Activated B cell treated with CpG ODN at 0.5 μM for 24 hours (primary cell): ENCODE results near the gene TNRC6B. TPM values are rescaled to one million over a fixed set of nuclear protein-coding genes. Genes with fewer than 3 reads are reported as not detected.
"Not testable (repeated sequence)": the region's sequence is repeated elsewhere in the genome, so short reads cannot be mapped to it uniquely, and the experiment has no call there.

Source experiments
- ATAC-seq: fragments of 200-7000 bp; cut with Tn5 transposase; one replicate; pipeline ENCODE4 v1.10.0; 2021; ENCODE audit warnings: low read depth, mild to moderate bottlenecking, moderate library complexity
- CTCF ChIA-PET: fragments of 350-600 bp; sonication (Branson Sonifier 250); formaldehyde crosslinking; loops from one replicate; lab custom pipeline; 2021; ENCODE audit warnings: antibody characterized with exemption; lab: Charles Lee
- POLR2A ChIA-PET: fragments of 350-600 bp; sonication (Branson Sonifier 250); formaldehyde crosslinking; loops from one replicate; lab custom pipeline; 2021; ENCODE audit warnings: antibody characterized with exemption; lab: Charles Lee
- DNase-seq: peaks from one replicate; pipeline ENCODE4 v3.0.0; 2022
- H3K27ac Mint-ChIP-seq: one replicate; pipeline ENCODE4 v1.8.0; 2020; ENCODE audit warnings: mixed read lengths
- H3K27me3 Mint-ChIP-seq: one replicate; pipeline ENCODE4 v1.8.0; 2021; ENCODE audit warnings: mixed read lengths
- H3K36me3 Mint-ChIP-seq: one replicate; pipeline ENCODE4 v1.8.0; 2021; ENCODE audit warnings: low read depth, mixed read lengths
- H3K4me1 Mint-ChIP-seq: one replicate; pipeline ENCODE4 v1.8.0; 2021; ENCODE audit warnings: mixed read lengths
- H3K4me3 Mint-ChIP-seq: one replicate; pipeline ENCODE4 v1.8.0; 2020; ENCODE audit warnings: mild to moderate bottlenecking, mixed read lengths
- H3K9me3 Mint-ChIP-seq: one replicate; pipeline ENCODE4 v1.8.0; 2020; ENCODE audit warnings: mixed read lengths
- intact Hi-C: fragments of 100-400 bp; cut with micrococcal nuclease; formaldehyde crosslinking; loops from one replicate; pipeline ENCODE4 v1.15.1; 2024
- total RNA-seq: library from RNA; stranded (reverse); gene quantifications from 2 replicates; pipeline ENCODE4 v1.2.3, GENCODE V29; 2022
- TF ChIP-seq, protein P1 (sequence below): fragments of 200-600 bp; IDR thresholded peaks from one replicate; pipeline ENCODE4 v1.8.0; 2022; ENCODE audit warnings: antibody characterized with exemption, mild to moderate bottlenecking

The TNRC6B gene
- total RNA-seq, 1 donor from 2014 or later: 95.2 TPM

DNA sequence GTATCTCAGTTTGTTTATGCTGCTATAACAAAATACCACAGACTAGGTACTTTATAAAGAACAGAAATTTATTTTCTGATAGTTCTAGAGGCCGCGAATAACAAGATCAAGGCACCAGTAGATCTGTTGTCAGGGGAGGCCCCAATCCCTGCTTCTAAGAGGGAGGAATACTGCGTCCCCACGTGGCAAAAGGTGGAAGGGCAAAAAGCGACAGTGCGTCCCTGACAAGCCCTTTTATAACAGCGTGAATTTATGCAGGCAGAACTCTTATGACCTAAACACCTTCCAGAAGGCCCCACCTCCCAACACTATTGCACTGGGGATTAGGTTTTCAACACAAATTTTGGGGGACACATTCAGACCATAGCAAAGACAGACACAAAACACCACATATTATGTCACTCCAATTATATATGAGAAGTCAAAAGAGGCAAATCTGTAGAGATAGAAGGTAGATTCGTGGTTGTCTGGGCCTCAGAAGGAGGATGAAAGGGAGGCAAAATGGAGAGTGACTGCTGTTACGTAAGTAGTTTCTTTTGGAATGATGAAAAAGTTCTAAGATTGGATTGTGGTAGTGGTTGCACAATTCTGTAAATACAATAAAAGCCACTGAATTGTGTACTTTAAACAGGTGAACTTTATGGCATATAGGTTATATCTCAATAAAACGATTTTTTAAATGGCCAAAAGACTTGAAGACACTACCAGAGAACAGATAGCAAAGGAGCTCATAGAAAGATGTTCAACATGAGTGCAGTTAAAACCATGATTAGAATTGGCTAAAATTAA, 30.1 kb upstream of the TNRC6B start:
- POLR2A ChIA-PET: interaction anchor here (0.7 kb wide), 1 partner anchor 16 kb away, joined by 3 read pairs; no protein-coding TSS in a partner anchor
- intact Hi-C loops: no loop called here
- peak overlapping the region; percentile 10 for H3K27ac Mint-ChIP-seq
- H3K27me3 Mint-ChIP-seq: no peaks in the 10 kb centered on the region
- TF ChIP-seq, protein P1, sequence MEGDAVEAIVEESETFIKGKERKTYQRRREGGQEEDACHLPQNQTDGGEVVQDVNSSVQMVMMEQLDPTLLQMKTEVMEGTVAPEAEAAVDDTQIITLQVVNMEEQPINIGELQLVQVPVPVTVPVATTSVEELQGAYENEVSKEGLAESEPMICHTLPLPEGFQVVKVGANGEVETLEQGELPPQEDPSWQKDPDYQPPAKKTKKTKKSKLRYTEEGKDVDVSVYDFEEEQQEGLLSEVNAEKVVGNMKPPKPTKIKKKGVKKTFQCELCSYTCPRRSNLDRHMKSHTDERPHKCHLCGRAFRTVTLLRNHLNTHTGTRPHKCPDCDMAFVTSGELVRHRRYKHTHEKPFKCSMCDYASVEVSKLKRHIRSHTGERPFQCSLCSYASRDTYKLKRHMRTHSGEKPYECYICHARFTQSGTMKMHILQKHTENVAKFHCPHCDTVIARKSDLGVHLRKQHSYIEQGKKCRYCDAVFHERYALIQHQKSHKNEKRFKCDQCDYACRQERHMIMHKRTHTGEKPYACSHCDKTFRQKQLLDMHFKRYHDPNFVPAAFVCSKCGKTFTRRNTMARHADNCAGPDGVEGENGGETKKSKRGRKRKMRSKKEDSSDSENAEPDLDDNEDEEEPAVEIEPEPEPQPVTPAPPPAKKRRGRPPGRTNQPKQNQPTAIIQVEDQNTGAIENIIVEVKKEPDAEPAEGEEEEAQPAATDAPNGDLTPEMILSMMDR: no peak
- H3K9me3 Mint-ChIP-seq: no peaks in the 10 kb centered on the region
- DNase-seq: no peak
- peaks cover 39% of the 10 kb centered on the region for H3K36me3 Mint-ChIP-seq
- CTCF ChIA-PET: no interaction called here
- H3K4me3 Mint-ChIP-seq: no peak overlapping the region
- H3K4me1 Mint-ChIP-seq: peaks cover 2% of the 10 kb centered on the region
- ATAC-seq: no peak

DNA sequence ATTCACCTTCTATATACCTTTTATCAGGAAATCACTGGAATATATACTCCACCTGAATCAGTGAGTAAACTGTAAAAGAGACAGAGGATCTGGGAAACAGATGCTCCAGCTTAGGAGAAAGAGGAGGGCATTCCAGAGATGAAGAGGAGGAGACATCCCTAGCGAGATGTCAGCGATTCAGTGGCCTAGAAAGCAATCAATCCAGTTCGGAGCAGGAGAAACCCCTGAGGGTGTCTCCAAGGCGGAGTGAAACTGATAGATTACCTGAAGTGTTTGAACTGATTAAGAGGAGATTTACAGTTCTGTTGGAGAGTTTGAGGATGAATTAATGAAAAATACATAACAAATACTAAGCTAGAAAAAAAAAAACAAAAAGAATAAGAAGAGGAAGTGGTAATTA, 24.5 kb upstream of the TNRC6B start:
- TF ChIP-seq, protein P1: no peak
- H3K27ac Mint-ChIP-seq: peak overlapping the region; percentile 37
- intact Hi-C loops: no loop called here
- ATAC-seq: no peak
- H3K4me3 Mint-ChIP-seq: no peak overlapping the region
- POLR2A ChIA-PET: no interaction called here
- no peak for DNase-seq
- H3K27me3 Mint-ChIP-seq: no peaks in the 10 kb centered on the region
- peaks cover 47% of the 10 kb centered on the region for H3K36me3 Mint-ChIP-seq
- peaks cover 5% of the 10 kb centered on the region for H3K4me1 Mint-ChIP-seq
- no peaks in the 10 kb centered on the region for H3K9me3 Mint-ChIP-seq
- CTCF ChIA-PET: no interaction called here

DNA sequence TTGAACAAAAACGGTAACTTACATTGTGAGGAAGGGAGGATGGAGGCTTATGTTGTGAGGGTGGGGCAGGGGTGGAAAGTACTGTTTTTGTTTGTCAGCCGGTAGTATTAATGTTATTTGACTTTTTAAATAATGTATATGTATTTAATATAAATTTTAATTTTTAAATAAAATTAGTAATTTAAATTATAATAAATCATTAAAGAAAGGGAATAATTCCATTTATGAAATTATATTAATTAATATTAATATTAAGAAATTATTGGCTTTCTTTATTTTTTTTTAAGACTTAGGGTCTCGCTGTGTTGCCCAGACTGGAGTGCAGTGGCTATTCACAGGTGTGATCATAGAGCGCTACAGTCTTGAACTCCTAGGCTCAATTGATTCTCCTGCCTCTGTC, 24.0 kb upstream of the TNRC6B start:
- H3K36me3 Mint-ChIP-seq: peaks cover 47% of the 10 kb centered on the region
- DNase-seq: no peak

DNA sequence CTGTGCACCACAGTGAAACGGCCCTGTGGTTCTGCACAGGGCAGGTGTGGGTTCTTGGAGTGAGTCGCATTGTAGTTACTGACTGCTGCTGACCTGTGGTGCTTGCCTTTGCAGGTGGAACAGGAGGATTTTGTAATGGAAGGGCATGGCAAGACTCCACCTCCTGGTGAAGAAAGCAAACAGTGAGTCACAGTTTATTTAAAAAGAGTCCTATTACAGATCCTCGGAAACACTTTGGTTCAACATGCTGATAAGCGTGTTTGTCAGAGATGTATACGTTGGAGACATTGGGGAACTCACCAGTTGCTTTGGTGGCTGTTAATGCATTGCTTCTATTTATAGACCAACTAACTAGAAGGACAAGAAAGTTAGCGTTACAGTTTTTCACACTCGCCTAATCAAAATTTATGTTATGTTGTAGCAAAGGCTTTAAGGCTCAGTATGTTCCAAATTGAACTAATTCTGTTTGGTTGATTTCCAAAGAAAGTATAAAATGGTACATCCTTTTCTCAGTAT, 21.7 kb upstream of the TNRC6B start:
- POLR2A ChIA-PET: no interaction called here
- CTCF ChIA-PET: no interaction called here
- TF ChIP-seq, protein P1: no peak
- Mint-ChIP-seq H3K4me1 (peaks cover 5% of the 10 kb centered on the region), H3K4me3 (no peak overlapping the region), H3K9me3 (no peaks in the 10 kb centered on the region), H3K27ac (no peak overlapping the region), H3K27me3 (no peaks in the 10 kb centered on the region), H3K36me3 (peaks cover 39% of the 10 kb centered on the region)
- intact Hi-C loops: no loop called here
- DNase-seq (no peak), ATAC-seq (no peak)

More for the DNA sequence above, 24.0 kb upstream of the TNRC6B start:
- ChIA-PET CTCF (no interaction called here), POLR2A (no interaction called here)
- no peak overlapping the region for H3K4me3 Mint-ChIP-seq
- ATAC-seq: no peak
- H3K27ac Mint-ChIP-seq: peak overlapping the region; percentile 37
- intact Hi-C loops: no loop called here
- H3K27me3 Mint-ChIP-seq: no peaks in the 10 kb centered on the region
- peaks cover 5% of the 10 kb centered on the region for H3K4me1 Mint-ChIP-seq
- H3K9me3 Mint-ChIP-seq: no peaks in the 10 kb centered on the region
- TF ChIP-seq, protein P1: no peak

DNA sequence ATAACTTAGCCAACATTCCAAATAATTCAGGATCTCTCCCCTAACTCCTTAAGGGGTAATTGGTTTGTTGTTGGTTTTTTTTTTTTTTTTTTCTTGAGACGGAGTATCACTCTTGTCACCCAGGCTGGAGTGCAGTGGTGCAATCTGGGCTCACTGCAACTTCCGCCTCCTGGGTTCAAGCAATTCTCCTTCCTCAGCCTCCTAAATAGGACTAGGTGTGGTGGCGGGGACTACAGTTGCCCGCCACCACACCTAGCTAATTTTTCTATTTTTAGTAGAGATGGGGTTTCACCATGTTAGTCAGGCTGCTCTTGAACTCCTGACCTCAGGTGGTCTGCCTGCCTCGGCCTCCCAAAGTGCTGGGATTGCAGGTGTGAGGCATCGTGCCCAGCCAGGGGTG, 21.0 kb upstream of the TNRC6B start:
- H3K4me3 Mint-ChIP-seq, H3K27ac Mint-ChIP-seq, CTCF ChIA-PET, intact Hi-C loops, H3K27me3 Mint-ChIP-seq, H3K9me3 Mint-ChIP-seq, POLR2A ChIA-PET, DNase-seq, ATAC-seq, H3K4me1 Mint-ChIP-seq: not testable (repeated sequence)
- peaks cover 46% of the 10 kb centered on the region for H3K36me3 Mint-ChIP-seq
